Endothelial cell of umbilical vein (primary cell): ENCODE measurements around the gene MAP3K10. TPM values are rescaled to one million over a fixed set of nuclear protein-coding genes. Genes with fewer than 3 reads are reported as not detected.
A peak's percentile ranks its signal among the peaks of the same experiment; 100 is the strongest.
"Not testable (repeated sequence)": the region's sequence is repeated elsewhere in the genome, so short reads cannot be mapped to it uniquely, and the experiment has no call there.

Experiments used
- BruUV-seq: library from RNA; stranded (reverse); fragments of 400-500 nt; replicated peaks from 2 replicates; lab custom pipeline; 2021; lab: Mats Ljungman, UMichigan
- CTCF ChIA-PET: fragments of 300-600, 350-600 bp; sonication (Branson Sonifier 250); formaldehyde crosslinking; loops from one replicate; lab custom pipeline; 2021; ENCODE audit warnings: antibody characterized with exemption, inconsistent platforms; lab: Charles Lee
- POLR2A ChIA-PET: fragments of 300-600, 350-600 bp; sonication (Branson Sonifier 250); formaldehyde crosslinking; loops from one replicate; lab custom pipeline; 2021; ENCODE audit warnings: antibody characterized with exemption, inconsistent platforms; lab: Charles Lee
- DNase-seq: peaks from one replicate; pipeline ENCODE4 v3.0.0-alpha.2; 2011; ENCODE audit warnings: low read depth, low spot score
- FAIRE-seq: peaks from 2 replicates; lab custom pipeline; 2011; peaks lifted over from hg19 to GRCh38; lab: Jason Lieb, UNC
- H2AFZ ChIP-seq: 2 replicates; pipeline ENCODE4 v1.6.0; 2012; ENCODE audit warnings: low read depth, low read length, control low read depth, inconsistent platforms
- H3K27ac ChIP-seq: 2 replicates; pipeline ENCODE4 v1.5.1; 2011; ENCODE audit warnings: low read depth, mild to moderate bottlenecking, control low read depth, low read length, moderate library complexity; ENCODE audit not compliant: insufficient read depth
- H3K27me3 ChIP-seq, 2 experiments: 2 replicates each; pipeline versions ENCODE4 v1.6.0 to v1.6.1; 2011; ENCODE audit warnings: low read length in 2 of 2, mixed read lengths in 1 of 2; ENCODE audit not compliant: control insufficient read depth in 2 of 2, insufficient read depth in 2 of 2
- H3K36me3 ChIP-seq, 2 experiments: 2 replicates in 1 of 2; 3 replicates in 1 of 2; pipeline ENCODE4 v1.5.1; 2011; ENCODE audit warnings: low read length in 2 of 2, mild to moderate bottlenecking in 1 of 2, moderate library complexity in 1 of 2; ENCODE audit not compliant: control insufficient read depth in 2 of 2, insufficient read depth in 2 of 2; ENCODE audit errors: extremely low read depth in 1 of 2
- H3K4me1 ChIP-seq: 3 replicates; pipeline ENCODE4 v1.5.1; 2011; ENCODE audit warnings: mild to moderate bottlenecking, low read length; ENCODE audit not compliant: control insufficient read depth, insufficient read depth; ENCODE audit errors: extremely low read depth
- H3K4me2 ChIP-seq: 2 replicates; pipeline ENCODE4 v1.6.1; 2011; ENCODE audit warnings: low read length, control low read depth, mixed read lengths; ENCODE audit not compliant: insufficient read depth
- H3K4me3 ChIP-seq, 3 experiments: fragments of 200-600 bp in 1 of 3; sonication (generic), shearing (Covaris generic) in 1 of 3; replicated peaks in 1 of 3; 2 replicates each; pipeline ENCODE4 v1.5.1; 2011 to 2016; ENCODE audit warnings: control low read depth in 3 of 3, low read length in 3 of 3, mild to moderate bottlenecking in 2 of 3, inconsistent platforms in 1 of 3, low read depth in 1 of 3, moderate library complexity in 1 of 3; ENCODE audit not compliant: insufficient read depth in 1 of 3
- H3K79me2 ChIP-seq: 2 replicates; pipeline ENCODE4 v1.6.0; 2012; ENCODE audit warnings: low read length, inconsistent platforms; ENCODE audit not compliant: control insufficient read depth, insufficient read depth
- H3K9ac ChIP-seq: replicated peaks from 2 replicates; pipeline ENCODE3; 2011; ENCODE audit warnings: low read length, control low read depth; ENCODE audit not compliant: insufficient read depth; ENCODE audit errors: extremely low read depth
- H3K9me1 ChIP-seq: replicated peaks from 3 replicates; pipeline ENCODE4 v1.6.0; 2011; ENCODE audit warnings: mild to moderate bottlenecking, low read length; ENCODE audit not compliant: control insufficient read depth, insufficient read depth; ENCODE audit errors: extremely low read depth
- H3K9me3 ChIP-seq: replicated peaks from 2 replicates; pipeline ENCODE4 v1.5.1; 2012; ENCODE audit warnings: low read length, inconsistent platforms; ENCODE audit not compliant: control insufficient read depth, insufficient read depth
- H4K20me1 ChIP-seq: replicated peaks from 2 replicates; pipeline ENCODE3; 2011; ENCODE audit warnings: mild to moderate bottlenecking, low read length; ENCODE audit not compliant: control insufficient read depth, insufficient read depth; ENCODE audit errors: extremely low read depth
- JUN ChIP-seq: IDR thresholded peaks from 2 replicates; pipeline ENCODE4 v1.6.1; 2011; ENCODE audit warnings: borderline replicate concordance, low read depth; ENCODE audit not compliant: insufficient read length, insufficient read depth
- dilution Hi-C: fragments of 300-500 bp; cut with MboI; formaldehyde crosslinking; loops from one replicate; pipeline ENCODE4 v1.15.0; 2019; ENCODE audit warnings: low sequenced_read_pairs; ENCODE audit not compliant: extremely low pct_ligation_motif_present
- intact Hi-C: fragments of 100-400 bp; cut with micrococcal nuclease; formaldehyde crosslinking; loops from one replicate; pipeline ENCODE4 v1.10.0; 2022
- polyA plus RNA-seq, 4 experiments: library from polyadenylated mRNA; depleted of rRNA in 3 of 4; stranded (reverse) in 3 of 4; unstranded in 1 of 4; fragments of >200 nt; gene quantifications; 2 replicates each; pipeline versions ENCODE4 v1.2.1 to v1.2.3, GENCODE V29; 2011 to 2012; ENCODE audit warnings: missing spikeins in 1 of 4
- total RNA-seq: library from RNA; stranded (reverse); gene quantifications from 2 replicates; pipeline ENCODE4 v1.2.3, GENCODE V29; 2021
- TF ChIP-seq, protein P1 (sequence below), 2 donors: IDR thresholded peaks; 1 replicate in 1 of 2; 2 replicates in 1 of 2; pipeline ENCODE4 v1.5.1; 2011; ENCODE audit warnings: low read length in 2 of 2, mild to moderate bottlenecking in 2 of 2, moderate library complexity in 2 of 2, control low read depth in 1 of 2, inconsistent platforms in 1 of 2, low read depth in 1 of 2; ENCODE audit not compliant: insufficient read depth in 1 of 2; ENCODE audit errors: extremely low read depth in 1 of 2

MAP3K10 gene
- total and polyA plus RNA-seq, 2 donors (not counting 3 experiments of a cell fraction or from before 2014, with no cell fraction given) = 6.3 to 19.4 TPM

DNA sequence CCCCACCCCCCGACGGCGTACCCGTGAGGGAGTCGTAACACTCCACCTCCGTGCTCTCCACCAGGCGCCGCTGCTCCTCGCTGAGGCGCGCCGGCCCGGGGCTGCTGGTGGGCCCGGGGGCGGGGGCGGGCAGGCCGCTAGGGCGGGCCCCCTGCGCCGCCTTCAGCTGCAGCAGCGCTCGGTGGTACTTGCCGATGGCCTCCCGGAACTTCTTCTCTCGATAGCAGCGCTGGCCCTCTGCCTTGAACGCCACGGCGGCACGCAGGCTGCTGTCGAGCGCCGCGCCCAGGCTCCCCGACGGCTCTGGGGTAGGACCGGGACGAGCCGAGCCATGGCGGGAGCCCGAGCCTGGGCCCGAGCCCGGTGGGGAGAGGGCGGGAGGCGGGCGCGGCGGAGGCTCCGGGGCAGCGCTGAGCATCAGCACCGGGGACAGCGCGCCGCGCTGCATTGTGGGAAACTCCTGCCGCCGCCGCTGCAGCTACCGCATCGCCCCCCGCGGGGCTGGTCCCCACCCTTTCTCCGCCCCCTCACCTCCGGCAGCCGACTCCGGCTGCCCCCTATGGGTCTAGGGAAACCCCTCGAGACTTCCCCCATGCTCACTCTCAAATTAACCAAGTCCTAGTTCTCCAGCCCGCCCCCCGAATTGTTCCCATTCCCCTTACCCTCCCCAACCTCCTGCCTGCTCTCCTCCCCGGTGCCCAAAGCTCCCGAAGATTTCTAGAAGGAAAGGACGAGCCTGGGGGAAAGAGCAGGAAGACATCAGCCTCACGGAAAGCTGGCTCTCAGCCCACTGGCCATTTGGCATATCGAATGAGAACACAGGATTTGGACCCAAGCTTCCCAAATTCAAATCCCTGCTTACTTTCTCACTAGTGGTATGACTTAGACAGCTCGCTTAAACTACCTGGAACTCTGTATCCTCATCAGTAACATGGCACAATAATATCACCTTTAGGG, 27.0 kb downstream of the MAP3K10 start, which contains the start of gene TTC9B:
TSS of gene TTC9B (minus strand) at position 451 of the 957 bp plus-strand sequence. CDS start at position 448, 3 bp downstream.
- no peak for TF ChIP-seq JUN
- TF ChIP-seq, protein P1, sequence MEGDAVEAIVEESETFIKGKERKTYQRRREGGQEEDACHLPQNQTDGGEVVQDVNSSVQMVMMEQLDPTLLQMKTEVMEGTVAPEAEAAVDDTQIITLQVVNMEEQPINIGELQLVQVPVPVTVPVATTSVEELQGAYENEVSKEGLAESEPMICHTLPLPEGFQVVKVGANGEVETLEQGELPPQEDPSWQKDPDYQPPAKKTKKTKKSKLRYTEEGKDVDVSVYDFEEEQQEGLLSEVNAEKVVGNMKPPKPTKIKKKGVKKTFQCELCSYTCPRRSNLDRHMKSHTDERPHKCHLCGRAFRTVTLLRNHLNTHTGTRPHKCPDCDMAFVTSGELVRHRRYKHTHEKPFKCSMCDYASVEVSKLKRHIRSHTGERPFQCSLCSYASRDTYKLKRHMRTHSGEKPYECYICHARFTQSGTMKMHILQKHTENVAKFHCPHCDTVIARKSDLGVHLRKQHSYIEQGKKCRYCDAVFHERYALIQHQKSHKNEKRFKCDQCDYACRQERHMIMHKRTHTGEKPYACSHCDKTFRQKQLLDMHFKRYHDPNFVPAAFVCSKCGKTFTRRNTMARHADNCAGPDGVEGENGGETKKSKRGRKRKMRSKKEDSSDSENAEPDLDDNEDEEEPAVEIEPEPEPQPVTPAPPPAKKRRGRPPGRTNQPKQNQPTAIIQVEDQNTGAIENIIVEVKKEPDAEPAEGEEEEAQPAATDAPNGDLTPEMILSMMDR (IDR thresholded peaks at IDR 0.05; ENCODE audit: extremely low read depth in 1 of 2, insufficient read depth in 1 of 2, low read depth in 1 of 2, low read length in 2 of 2) = peak in 1 of 2 donors; percentile 9
- H3K4me3 ChIP-seq = no peak within 1 kb of the TSS
- ChIA-PET CTCF (interaction anchor here (1.0 to 1.6 kb wide), 6 partner anchors 25 to 78 kb away, joined by 3 to 4 read pairs (median 3); no protein-coding TSS in a partner anchor), POLR2A (no interaction called here)
- intact Hi-C loops = loop anchor here (1.0 kb wide), 1 partner anchor 79 kb away; no protein-coding TSS in a partner anchor
- H3K9me3 ChIP-seq = no peaks in the 10 kb centered on the region
- DNase-seq (no peak), FAIRE-seq (peak; percentile 40)
- no peaks in the 10 kb centered on the region for H4K20me1 ChIP-seq
- no peaks in the 10 kb centered on the region for H3K9me1 ChIP-seq
- BruUV-seq = no TSS peak
- no peak within 1 kb of the TSS for H2AFZ ChIP-seq
- peaks cover 11% of the 10 kb centered on the region for H3K4me1 ChIP-seq
- H3K79me2 ChIP-seq = no peaks in the 10 kb centered on the region
- peaks cover 18% of the 10 kb centered on the region in 2 experiments for H3K27me3 ChIP-seq
- dilution Hi-C loops = no loop called here
- H3K4me2 ChIP-seq = no peak within 1 kb of the TSS
- H3K36me3 ChIP-seq = no peaks in the 10 kb centered on the region
- no peak within 1 kb of the TSS for H3K9ac ChIP-seq
- no peak within 1 kb of the TSS for H3K27ac ChIP-seq

DNA sequence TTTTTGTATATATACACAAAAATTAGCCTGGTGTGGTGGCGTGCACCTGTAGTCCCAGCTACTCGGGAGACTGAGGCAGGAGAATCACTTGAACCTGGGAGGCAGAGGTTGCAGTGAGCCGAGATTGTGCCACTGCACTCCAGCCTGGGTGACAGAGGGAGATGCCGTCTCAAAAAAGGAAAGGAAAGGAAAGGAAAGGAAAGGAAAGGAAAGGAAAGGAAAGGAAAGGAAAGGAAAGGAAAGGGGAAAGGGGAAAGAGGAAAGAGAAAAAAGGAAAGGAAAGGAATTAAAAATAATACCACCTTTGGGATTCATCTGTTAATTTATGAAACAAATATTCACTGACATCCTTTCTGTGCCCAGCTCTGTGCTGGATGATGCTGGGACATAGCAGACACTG, 27.8 kb downstream of the MAP3K10 start:
- H3K9ac ChIP-seq, H3K79me2 ChIP-seq, FAIRE-seq, H3K4me2 ChIP-seq, H3K9me3 ChIP-seq, H3K27ac ChIP-seq, DNase-seq, dilution Hi-C loops, intact Hi-C loops, H4K20me1 ChIP-seq, H3K9me1 ChIP-seq, POLR2A ChIA-PET, H3K4me3 ChIP-seq, BruUV-seq, H2AFZ ChIP-seq, H3K36me3 ChIP-seq: not testable (repeated sequence)
- H3K4me1 ChIP-seq = peaks cover 11% of the 10 kb centered on the region
- CTCF ChIA-PET = interaction anchor here (1.3 to 2.7 kb wide), 3 partner anchors 54 to 79 kb away, joined by 3 to 19 read pairs (median 3); no protein-coding TSS in a partner anchor
- H3K27me3 ChIP-seq = peaks cover 18 to 19% of the 10 kb centered on the region in 2 experiments
